ENCODE data around the gene KCNJ1. TPM values are rescaled to one million over a fixed set of nuclear protein-coding genes. Genes with fewer than 3 reads are reported as not detected.

KCNJ1 gene
- total RNA-seq, 1 donor from 2014 or later: 0.27 TPM

DNA sequence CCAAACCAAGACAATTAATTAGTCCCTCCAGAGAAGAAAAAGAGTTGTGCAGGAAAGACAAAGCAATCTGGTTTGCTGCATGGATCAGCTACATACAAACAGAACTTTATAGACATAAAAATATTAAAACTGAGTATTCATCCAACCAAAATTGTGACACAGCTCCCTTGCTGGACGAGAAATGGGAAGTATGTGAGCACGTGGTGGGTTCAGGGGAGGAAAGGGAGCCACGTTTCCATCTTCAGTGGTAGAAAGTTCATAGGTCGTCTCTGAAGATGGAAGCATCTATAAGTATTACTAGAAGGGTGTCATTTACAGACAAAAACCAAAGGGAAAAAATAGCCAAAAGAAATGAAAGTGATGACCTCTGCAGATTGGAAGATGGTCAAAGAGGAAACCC lies 17.0 kb upstream of the KCNJ1 start:
- no peak for DNase-seq (ENCODE audit: extremely low spot score, unreplicated experiment)
- TF ChIP-seq, protein P1, sequence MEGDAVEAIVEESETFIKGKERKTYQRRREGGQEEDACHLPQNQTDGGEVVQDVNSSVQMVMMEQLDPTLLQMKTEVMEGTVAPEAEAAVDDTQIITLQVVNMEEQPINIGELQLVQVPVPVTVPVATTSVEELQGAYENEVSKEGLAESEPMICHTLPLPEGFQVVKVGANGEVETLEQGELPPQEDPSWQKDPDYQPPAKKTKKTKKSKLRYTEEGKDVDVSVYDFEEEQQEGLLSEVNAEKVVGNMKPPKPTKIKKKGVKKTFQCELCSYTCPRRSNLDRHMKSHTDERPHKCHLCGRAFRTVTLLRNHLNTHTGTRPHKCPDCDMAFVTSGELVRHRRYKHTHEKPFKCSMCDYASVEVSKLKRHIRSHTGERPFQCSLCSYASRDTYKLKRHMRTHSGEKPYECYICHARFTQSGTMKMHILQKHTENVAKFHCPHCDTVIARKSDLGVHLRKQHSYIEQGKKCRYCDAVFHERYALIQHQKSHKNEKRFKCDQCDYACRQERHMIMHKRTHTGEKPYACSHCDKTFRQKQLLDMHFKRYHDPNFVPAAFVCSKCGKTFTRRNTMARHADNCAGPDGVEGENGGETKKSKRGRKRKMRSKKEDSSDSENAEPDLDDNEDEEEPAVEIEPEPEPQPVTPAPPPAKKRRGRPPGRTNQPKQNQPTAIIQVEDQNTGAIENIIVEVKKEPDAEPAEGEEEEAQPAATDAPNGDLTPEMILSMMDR (conservative IDR thresholded peaks at IDR 0.05): no peak
- Mint-ChIP-seq H3K9me3 (no peaks in the 10 kb centered on the region), H3K4me3 (no peak overlapping the region), H3K36me3 (no peaks in the 10 kb centered on the region), H3K4me1 (ENCODE audit: unreplicated experiment) (peaks cover 7% of the 10 kb centered on the region), H3K27me3 (peaks cover 48% of the 10 kb centered on the region), H3K27ac (no peak overlapping the region)

DNA sequence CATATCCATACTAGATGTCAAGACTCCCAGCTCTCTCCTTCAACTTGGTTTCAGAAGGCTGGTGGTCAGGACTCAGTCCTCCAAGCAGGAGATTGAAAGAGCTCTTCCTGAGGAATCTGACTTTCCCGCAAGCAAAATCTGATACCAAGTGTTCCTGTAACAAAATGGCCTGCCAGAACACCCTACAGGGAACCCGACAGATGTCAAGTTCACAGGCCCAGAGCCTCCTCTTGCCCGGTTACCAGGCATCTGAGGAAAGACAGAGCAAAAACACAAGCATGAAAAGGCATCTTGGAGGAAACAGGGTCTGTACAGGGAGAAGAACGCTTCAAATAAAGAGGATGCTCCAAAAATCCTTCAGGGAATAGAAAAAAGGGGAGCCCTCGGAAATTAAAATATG lies 15.4 kb upstream of the KCNJ1 start:
- Mint-ChIP-seq H3K36me3 (no peaks in the 10 kb centered on the region), H3K9me3 (no peaks in the 10 kb centered on the region), H3K4me3 (no peak overlapping the region), H3K27ac (no peak overlapping the region), H3K27me3 (peaks cover 42% of the 10 kb centered on the region), H3K4me1 (ENCODE audit: unreplicated experiment) (no peaks in the 10 kb centered on the region)
- TF ChIP-seq, protein P1 (conservative IDR thresholded peaks at IDR 0.05): no peak
- DNase-seq (ENCODE audit: extremely low spot score, unreplicated experiment): no peak

DNA sequence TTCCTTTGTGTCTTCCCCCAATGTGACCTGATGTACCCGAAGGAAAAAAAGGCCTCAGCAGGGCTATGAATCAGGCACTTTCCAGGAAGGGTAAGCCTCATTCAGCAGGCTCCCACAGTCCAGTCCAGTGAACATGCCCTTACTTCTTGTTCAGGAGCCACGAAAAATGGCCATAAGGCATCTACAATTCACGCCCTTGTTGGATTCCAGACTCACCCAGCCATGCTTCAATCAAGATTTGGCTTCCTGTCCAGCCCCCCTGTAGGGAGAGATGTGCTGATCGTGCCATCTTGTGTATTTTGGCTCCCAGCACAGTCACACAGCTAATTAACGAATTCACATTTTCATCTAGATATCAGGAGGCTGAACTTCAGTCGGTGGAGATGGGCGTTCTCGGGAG lies 14.1 kb upstream of the KCNJ1 start:
- Mint-ChIP-seq H3K27me3 (peaks cover 46% of the 10 kb centered on the region), H3K36me3 (no peaks in the 10 kb centered on the region), H3K9me3 (no peaks in the 10 kb centered on the region), H3K4me1 (ENCODE audit: unreplicated experiment) (no peaks in the 10 kb centered on the region), H3K27ac (no peak overlapping the region), H3K4me3 (no peak overlapping the region)
- TF ChIP-seq, protein P1 (conservative IDR thresholded peaks at IDR 0.05): no peak
- no peak for DNase-seq (ENCODE audit: extremely low spot score, unreplicated experiment)

DNA sequence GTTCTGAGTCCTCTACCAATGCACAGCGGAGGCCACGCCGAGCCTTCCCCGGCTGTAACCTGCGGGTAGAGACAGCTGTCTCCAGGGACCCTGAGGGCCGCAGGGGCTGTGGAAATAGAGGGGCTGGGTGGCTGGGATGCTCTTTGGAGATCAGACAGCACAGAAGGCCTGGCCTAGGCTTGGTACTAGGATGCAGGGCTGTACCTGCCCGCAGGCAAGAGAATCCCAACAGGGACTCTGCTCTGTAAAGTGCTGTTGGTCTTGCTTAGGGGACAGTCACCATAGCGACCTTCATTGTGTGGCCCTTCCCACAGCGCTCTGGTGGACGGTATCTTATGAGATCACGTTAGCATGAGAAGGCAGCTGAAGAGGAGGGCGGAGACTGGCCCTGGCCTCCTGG lies 12.7 kb upstream of the KCNJ1 start:
- Mint-ChIP-seq H3K36me3 (no peaks in the 10 kb centered on the region), H3K4me1 (ENCODE audit: unreplicated experiment) (no peaks in the 10 kb centered on the region), H3K9me3 (no peaks in the 10 kb centered on the region), H3K27me3 (peaks cover 45% of the 10 kb centered on the region), H3K4me3 (no peak overlapping the region), H3K27ac (no peak overlapping the region)
- TF ChIP-seq, protein P1 (conservative IDR thresholded peaks at IDR 0.05): no peak
- no peak for DNase-seq (ENCODE audit: extremely low spot score, unreplicated experiment)

DNA sequence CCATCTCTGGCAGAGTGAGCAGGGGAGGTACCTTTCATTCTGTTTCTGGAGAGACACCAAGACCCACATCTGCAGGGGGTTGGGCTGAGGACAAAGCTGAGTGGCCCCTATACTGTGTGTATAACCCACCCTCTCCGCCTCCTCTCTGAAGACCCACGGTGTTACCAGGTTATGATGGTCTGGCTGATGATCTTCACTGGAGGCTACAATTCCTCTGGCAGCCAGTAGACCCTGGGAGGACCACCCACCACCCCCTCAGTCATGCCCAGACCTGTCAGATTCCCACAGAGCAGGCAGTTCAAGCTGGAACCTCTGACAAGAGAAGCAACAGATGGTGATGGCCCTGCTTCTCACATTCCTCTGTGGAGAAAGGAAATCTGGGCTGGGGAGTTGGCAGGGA lies 11.4 kb upstream of the KCNJ1 start:
- H3K36me3 Mint-ChIP-seq: no peaks in the 10 kb centered on the region
- TF ChIP-seq, protein P1 (conservative IDR thresholded peaks at IDR 0.05): no peak
- no peak for DNase-seq (ENCODE audit: extremely low spot score, unreplicated experiment)
- no peak overlapping the region for H3K27ac Mint-ChIP-seq
- no peaks in the 10 kb centered on the region for H3K9me3 Mint-ChIP-seq
- H3K4me3 Mint-ChIP-seq: no peak overlapping the region
- H3K4me1 Mint-ChIP-seq (ENCODE audit: unreplicated experiment): no peaks in the 10 kb centered on the region
- H3K27me3 Mint-ChIP-seq: peaks cover 41% of the 10 kb centered on the region

DNA sequence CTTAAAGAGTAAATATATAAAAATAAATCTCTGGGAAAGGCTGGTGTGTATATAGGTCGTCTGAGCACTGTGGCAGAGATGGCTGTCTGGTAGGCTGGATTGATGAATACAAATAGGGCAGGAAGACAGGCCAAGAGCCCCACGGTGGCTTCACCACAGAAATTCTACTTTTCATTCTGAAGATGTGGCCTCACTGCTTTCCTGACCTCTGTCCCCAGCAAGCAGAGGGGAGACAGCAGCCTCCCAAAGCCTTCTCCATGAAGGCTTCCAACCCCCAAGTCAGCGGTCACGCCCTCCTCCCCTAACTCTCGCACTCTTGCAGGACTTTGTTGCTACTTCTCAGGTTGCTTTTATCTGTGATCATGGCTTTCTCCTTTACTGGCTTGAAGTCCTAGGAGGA lies 10.6 kb upstream of the KCNJ1 start:
- Mint-ChIP-seq H3K27me3 (peaks cover 39% of the 10 kb centered on the region), H3K4me1 (ENCODE audit: unreplicated experiment) (no peaks in the 10 kb centered on the region), H3K4me3 (no peak overlapping the region), H3K36me3 (no peaks in the 10 kb centered on the region), H3K27ac (no peak overlapping the region), H3K9me3 (no peaks in the 10 kb centered on the region)
- DNase-seq (ENCODE audit: extremely low spot score, unreplicated experiment): no peak
- TF ChIP-seq, protein P1 (conservative IDR thresholded peaks at IDR 0.05): no peak

Data from type B pancreatic cell (in vitro differentiated cells).